Caki2 (cell line): ENCODE data around the gene CCR5AS.
"Not testable (repeated sequence)": the region's sequence is repeated elsewhere in the genome, so short reads cannot be mapped to it uniquely, and the experiment has no call there.

Experiments used
- DNase-seq: peaks from one replicate; pipeline ENCODE4 v3.0.0-alpha.2; 2015; ENCODE audit warnings: low read depth
- in situ Hi-C: cut with HindIII; loops from 2 replicates; pipeline ENCODE4 v1.10.0; 2016; ENCODE audit warnings: low sequenced_read_pairs, low pct_unique_long_range_greater_than_20kb, mixed read lengths

CCR5AS gene

DNA sequence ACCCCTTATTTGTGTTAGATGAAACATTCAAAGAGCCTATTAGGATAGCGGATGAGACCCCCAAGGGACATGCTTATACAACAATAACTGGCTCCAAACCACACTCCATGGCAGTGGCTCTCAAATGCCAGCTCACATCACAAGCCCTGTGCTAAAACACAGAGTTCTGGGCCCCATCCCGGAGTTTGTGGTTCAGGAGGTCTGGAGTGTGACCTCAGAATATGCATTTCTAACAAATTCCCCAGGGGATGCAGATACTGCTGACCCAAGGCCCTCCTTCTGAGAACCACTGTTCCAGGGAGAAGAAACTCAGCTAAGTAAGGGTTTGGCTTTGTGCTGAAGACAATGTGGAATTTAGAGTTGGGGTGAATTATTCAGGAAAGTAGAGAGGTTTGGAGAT is 3.8 kb upstream of the CCR5AS start:
- in situ Hi-C loops: no loop called here
- no peak for DNase-seq

DNA sequence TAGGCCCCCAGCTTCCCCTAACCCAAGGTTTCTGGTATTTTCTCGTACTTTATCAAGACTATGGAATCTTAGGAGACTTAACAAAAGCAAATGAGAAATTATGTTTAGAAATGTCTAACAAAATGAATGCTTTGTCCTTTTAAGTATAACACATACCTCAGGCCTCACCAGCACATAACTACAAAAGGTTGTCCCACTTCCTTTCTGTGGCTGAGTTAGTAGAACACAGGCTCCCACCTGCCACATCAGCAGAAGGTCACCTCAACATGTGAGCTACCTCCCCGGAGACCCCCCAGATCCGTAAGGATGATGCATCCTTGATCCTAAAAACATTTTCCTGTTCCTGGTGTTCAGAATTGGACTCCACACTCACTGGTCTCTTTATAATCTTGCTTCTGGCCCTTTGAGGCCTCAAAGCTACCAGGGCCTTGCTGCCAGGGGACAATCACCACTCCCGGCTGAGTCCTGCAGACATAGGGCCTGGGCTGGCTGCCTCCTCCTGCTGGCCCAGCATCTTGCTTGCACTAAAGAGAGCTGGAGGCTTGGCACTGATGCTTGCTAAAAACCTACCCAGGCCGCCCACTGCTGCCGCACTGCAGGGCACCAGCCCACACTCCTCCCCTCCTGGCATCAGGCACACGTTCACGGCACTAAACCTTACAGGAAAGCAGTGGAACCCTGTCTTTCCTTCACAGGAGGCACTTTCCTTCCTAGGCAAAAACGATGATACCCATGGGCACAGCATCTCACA is 3.0 kb upstream of the CCR5AS start:
- in situ Hi-C loops: no loop called here
- no peak for DNase-seq

DNA sequence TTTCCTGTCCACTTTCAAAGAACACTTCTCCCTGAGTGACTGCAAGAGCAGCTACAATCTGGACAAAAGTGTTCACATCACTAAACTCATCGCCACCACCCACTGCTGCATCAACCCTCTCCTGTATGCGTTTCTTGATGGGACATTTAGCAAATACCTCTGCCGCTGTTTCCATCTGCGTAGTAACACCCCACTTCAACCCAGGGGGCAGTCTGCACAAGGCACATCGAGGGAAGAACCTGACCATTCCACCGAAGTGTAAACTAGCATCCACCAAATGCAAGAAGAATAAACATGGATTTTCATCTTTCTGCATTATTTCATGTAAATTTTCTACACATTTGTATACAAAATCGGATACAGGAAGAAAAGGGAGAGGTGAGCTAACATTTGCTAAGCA is 2.0 kb upstream of the CCR5AS start:
- in situ Hi-C loops: no loop called here
- DNase-seq: no peak

DNA sequence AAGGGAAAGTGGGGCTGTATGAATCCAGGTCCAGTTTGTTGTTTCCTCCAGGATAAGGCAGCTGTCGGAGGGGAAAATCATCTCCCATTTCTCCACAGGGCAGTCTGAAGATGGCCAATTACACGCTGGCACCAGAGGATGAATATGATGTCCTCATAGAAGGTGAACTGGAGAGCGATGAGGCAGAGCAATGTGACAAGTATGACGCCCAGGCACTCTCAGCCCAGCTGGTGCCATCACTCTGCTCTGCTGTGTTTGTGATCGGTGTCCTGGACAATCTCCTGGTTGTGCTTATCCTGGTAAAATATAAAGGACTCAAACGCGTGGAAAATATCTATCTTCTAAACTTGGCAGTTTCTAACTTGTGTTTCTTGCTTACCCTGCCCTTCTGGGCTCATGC is 1.1 kb upstream of the CCR5AS start:
- DNase-seq: no peak

DNA sequence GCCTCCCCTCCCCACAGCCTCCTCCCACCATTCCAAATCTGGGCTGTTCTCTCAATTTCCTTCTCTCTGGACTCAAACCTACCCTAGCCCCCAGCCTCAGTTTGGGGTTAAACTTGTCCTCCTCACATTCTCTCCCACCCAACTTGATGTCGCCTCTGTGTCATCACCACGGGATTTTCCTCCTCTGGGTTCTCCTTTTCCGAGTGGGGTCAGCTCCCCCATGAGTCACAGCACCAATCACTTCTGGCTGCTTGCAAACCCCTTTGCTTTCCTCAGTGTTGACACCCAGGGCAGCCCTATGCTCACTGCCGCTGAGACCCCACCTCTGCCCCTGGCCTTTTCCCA is 451 bp downstream of the CCR5AS start:
- DNase-seq: no peak
- in situ Hi-C loops: no loop called here

More for the DNA sequence above, 1.1 kb upstream of the CCR5AS start:
- in situ Hi-C loops: no loop called here

DNA sequence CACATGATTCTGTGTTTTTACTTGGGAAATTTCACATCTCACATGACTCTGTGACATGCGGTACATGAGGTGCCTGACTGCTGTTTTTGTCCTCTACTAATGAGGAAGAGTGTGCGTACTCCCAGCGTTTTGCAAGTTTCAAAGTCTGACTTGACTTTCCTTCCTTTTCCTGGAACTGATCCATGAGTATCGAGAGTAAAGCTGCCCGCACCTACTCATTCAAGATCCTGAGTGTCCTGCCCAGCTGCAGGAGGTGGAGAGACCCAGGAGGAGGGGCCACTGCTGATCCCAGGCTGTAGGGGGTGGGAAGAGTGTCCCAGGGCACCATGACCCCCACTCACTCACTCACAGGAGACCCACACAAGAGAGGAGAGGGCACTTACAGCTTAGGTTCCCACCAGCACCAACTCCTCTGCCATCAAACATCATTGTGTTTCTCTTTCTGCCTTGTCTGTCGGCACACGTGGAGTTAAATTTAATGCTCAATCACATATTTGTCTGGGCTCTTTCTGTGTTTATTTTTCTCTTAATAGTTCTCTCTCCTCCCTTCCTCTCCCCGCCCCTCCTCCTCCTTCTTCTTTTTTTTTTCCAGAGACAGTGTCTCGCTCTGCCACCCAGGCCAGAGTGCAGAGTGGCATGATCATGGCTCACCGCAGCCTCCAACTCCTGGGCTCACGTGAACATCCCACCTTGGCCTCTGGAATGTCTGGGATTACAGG is 1.4 kb downstream of the CCR5AS start:
- in situ Hi-C loops: no loop called here
- peak; percentile 58 for DNase-seq

DNA sequence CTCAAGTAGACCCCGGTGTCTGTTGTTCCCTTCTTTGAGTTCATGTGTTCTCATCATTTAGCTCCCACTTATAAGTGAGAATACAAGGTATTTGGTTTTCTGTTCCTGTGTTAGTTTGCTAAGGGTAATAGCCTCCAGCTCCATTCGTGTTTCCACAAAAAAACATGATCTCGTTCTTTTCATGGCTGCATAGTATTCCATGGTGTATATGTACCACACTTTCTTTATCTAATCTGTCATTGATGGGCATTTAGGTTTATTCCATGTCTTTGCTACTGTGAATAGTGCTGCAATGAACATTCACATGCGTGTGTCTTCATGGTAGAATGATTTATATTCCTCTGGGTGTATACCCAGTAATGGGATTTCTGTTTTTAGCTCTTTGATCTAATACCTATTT is 4.0 kb downstream of the CCR5AS start:
- in situ Hi-C loops: not testable (repeated sequence)

DNA sequence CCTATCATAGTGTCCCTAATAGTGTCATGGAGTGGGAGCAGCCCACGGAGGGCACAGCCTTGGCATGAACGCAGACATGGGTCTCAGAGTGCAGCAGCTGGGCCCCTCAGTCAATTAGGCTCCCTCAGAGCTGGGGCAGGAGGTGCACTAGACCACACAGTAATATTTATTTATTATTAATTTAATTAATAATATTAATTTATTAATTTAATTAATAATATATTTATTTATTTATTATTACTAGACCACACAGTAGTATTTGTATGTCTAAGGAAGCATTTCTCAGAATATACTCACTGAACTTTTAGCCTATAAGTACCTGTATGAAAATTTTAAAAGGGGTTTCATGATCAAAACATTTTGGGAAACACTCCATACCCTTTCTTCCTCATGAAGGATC is 5.3 kb downstream of the CCR5AS start:
- in situ Hi-C loops: no loop called here
- no peak for DNase-seq

More for the DNA sequence above, 4.0 kb downstream of the CCR5AS start:
- not testable (repeated sequence) for DNase-seq

DNA sequence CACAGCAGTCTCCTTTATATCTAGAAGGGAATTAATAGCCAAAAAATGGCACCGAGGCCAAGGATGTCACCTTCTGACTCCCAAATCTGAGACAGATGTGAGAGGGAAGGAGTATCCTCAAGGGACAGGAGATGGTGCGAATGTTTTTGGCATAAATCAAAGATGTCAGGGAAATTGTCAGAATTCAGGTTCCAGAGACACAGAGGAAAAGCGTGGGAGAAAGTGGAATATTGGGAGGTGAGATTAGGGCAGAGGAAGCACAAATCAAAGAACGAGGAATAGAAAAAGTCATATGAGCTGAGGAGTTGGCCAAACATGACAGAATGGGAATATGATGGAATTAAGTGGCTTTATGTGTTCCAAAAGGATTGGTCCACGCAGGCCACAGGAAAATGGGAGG is 6.0 kb downstream of the CCR5AS start:
- in situ Hi-C loops: no loop called here
- DNase-seq: no peak

DNA sequence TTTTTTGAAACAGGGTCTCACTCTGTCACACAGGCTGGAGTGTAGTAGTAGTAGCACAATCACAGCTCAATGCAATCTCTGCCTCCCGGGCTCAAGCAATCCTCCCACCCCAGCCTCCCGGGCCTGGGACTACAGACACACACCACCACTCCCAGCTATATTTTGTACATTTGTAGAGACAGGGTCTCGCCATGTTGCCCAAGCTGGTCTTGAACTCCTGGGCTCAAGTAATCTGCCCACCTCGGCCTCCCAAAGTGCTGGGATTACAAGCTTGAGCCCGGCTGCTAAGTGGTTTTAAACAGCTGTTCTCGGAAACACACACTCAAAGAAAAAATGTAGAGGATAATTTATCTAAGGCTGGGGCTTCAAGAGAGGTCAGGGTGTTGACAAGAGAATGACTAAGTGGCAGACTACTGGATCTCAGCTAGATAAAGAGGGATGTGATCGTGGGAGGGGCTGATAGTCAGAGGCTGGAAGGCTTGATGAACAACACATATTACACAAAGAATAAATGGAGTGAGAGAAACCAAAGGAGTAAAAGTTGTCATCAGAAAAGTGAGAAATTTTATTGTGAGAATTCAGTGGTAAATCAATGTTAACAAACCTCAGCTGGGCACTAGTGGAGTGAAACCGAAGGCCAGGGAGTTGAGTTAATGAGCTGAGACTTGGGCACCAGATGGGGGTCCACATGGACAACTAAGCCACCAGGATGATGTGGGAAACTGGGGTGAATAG is 6.7 kb downstream of the CCR5AS start:
- DNase-seq: no peak
- in situ Hi-C loops: no loop called here

DNA sequence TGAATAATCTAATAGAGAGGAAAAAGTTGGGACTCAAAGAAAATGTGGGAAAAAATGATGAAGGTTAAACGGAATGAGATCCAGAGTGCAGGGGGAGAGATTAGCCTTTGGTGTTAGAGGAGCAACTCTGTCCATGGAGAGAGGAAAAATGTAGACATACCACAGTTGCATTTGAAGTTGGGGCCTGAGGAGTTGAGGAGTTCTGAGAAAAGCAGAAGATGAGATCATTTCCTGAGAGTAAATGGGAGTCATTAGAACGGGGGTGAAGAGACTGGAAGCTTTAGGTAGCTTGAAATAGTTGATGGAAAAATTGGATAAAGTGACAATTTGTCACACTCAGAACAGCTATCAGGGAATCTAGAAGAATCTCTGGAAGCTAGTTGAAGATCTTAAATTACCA is 7.3 kb downstream of the CCR5AS start:
- in situ Hi-C loops: no loop called here
- DNase-seq: no peak

DNA sequence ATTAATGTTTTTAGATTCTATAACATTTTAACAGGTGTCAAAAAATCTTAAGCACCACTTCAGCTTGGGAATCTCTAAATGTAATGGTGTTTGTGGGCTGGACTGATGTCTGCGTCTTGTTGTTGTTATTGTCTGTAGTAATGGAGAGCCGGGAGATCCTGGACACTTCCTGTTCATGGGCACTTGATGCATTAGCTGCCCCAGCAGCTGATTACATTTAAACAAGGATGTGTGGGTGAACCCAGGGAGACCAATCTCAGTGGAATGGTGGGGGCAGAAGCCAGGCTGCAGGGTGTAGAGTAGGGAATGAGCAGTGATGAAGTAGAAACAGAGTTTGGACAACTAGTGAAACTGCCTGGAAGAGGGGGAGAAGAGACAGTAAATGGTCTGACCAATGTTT is 7.8 kb downstream of the CCR5AS start:
- DNase-seq: no peak
- in situ Hi-C loops: no loop called here

DNA sequence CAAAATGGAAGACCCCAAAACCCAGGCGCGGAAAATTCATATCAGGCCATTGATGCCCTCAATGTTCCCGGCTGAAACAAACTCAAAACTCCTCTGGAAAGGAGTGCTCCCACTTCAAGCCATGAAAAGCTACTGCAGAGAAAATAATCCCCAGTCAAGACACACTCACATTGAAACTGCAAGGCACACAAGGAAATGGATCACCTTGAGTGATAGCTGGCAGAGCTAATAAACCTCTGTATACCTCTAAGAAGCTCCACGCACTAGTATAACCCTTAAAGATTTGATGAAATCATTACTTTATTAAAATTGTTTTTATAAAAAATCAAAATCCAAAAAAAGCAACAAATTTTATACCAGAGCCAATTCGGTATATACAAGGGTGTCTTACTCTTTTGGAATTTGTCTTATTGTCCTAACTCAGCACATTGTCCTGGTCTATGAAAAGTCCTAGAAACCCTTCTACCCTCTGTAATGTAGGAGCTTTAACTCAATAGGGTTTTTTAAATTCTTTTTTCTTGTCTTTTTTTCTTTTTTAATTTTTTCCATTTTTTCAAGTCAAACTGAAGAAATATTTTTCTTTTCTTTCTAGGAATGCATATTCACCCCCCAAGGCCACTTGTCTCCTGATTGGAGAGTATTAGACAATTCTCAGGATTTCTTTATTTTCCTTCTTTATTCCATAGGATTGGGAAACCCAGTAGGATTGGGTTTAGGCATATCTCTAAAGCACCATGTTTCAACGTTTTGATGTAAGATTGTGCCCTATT is 8.5 kb downstream of the CCR5AS start:
- no peak for DNase-seq
- in situ Hi-C loops: no loop called here

DNA sequence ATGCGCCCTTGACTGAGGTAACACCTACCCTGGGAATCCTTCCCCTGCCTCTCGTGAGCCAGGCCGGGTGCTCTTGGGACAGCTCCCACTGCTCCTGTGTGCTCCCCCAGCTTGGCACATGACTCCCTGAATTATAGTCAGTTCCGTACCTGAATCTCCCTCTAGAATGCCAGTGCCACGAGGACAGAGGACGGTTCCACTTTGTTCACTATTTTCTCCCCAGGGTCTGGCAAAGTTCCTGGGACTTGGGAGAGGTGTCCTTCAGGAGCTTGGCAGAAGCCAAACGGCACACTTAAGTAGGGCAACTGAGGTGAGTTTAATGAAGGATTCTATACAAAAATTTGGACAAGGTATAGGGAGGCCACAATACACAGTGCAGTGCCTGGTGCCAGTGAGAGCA is 9.8 kb downstream of the CCR5AS start:
- DNase-seq: no peak
- in situ Hi-C loops: no loop called here

DNA sequence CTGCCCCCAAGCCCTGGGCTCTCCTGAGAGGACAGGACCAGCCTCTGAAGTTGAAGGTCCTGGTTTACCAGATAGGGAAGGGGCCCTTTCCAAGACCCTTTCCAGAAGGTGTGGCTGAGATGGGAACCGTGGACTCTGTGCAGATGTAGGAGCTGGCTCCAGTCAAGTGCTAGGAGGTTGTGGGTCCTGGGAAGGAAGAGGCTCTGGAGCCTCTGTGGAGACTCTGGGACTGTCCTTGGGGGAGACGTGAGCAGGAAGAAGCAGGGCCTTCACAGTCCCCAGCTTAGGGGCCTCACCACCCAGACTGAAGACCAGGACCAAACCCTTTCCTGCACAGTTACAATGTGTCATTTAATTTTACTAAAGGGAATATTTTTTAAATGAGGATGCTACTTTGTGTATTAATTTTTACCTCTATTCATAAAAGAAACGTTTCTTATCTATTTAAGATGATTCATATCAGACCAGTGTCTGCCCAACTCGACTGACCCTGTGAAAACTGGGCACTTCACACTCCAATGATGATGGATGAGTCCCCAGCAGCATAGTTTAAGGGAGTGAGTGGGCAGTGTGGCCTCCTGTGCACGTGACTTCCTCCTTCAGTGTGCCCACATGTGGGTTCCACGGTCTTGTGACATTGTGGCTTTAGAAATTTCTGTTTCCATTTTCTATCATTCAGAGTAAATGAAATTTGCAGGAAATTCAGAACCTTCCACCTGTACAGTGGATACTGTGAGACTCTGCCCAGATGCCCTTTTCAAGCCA is 10.9 kb downstream of the CCR5AS start:
- DNase-seq: no peak
- in situ Hi-C loops: no loop called here

DNA sequence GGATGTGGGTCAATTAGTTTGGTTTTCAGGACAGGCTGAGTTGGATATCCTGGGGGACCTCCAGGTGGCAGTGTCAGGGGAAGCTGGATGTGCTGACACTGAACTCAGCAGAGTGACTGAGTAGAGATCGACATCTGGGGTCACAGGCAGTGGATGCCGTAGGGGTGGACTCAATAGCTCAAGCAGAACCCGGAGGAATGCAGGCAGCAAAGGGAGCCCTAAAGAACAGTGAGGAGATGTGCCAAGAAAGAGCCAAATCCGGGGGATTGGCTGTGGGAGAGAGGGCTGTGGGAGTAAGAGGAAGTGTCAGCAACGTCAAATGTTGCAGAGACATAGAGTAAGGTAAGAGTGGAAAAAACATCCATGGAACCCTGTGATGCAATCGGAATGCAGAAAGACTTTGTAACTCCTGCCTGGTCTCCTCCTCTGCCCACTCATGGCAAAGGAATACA is 11.6 kb downstream of the CCR5AS start:
- in situ Hi-C loops: no loop called here
- no peak for DNase-seq

DNA sequence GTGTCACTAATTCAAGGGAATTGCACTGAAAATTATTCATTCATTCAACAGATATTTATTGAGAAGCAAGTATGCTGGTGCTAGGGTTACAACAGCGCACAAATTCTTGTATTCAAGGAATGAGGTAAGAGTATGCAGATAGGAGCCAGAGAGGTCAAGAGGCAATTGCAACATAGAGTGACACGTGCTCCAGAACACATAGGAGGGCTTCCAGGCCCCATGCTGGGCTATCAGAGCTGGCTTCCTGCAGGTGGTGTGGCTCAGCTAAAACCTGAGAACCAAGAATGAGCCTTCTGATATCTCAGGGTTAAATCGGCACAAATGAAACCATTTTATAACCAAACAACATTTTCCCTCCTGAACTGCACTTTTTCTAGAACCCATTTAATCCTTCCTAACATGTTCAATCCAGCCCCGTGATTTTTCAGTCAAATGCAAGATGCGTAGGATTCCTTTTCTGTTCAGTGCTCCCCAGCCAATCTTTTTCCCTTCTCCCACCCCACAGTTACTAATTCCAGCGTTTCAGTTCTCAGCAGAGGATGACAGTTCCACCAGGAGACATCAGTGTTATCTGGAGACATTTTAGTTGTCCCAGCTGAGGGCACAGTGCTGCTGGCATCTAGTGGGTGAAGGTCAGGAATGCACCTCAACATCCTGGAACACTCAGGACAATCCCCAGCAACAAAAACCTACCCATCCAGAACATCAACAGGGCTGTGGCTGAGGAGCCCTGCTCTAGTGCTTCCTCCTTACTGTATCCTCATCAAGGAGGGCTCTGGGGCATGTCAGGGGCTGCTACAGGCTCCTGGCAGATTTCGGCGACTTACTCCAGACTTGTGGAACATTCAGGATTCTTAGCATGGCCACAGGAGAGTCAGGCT is 13.1 kb downstream of the CCR5AS start:
- no peak for DNase-seq
- in situ Hi-C loops: no loop called here
